PFSK-1 (cell line): ENCODE measurements around the gene TRUB1.

Experiments used
- FOXP2 ChIP-seq: optimal IDR thresholded peaks from 2 replicates; pipeline ENCODE3; 2011; ENCODE audit warnings: borderline replicate concordance, control low read depth, inconsistent platforms; ENCODE audit not compliant: insufficient read depth; ENCODE audit errors: extremely low read length, extremely low read depth
- POLR2AphosphoS5 ChIP-seq: IDR thresholded peaks from 2 replicates; pipeline ENCODE4 v1.6.1; 2012; ENCODE audit warnings: low read depth, mild to moderate bottlenecking, control low read depth, low read length, moderate library complexity
- REST ChIP-seq, 2 experiments: IDR thresholded peaks; 2 replicates each; pipeline versions ENCODE4 v1.6.1 to v1.8.0; 2011 to 2012; ENCODE audit warnings: low read depth in 2 of 2, low read length in 2 of 2, control low read depth in 1 of 2, inconsistent platforms in 1 of 2, mild to moderate bottlenecking in 1 of 2, moderate library complexity in 1 of 2; ENCODE audit not compliant: insufficient read depth in 1 of 2
- SIN3A ChIP-seq: IDR thresholded peaks from 2 replicates; pipeline ENCODE4 v1.6.1; 2012; ENCODE audit warnings: mild to moderate bottlenecking, low read length, moderate library complexity, borderline replicate concordance; ENCODE audit not compliant: insufficient read depth
- TAF1 ChIP-seq: IDR thresholded peaks from 2 replicates; pipeline ENCODE4 v1.6.1; 2012; ENCODE audit warnings: low read length, control low read depth, borderline replicate concordance; ENCODE audit not compliant: insufficient read depth

DNA sequence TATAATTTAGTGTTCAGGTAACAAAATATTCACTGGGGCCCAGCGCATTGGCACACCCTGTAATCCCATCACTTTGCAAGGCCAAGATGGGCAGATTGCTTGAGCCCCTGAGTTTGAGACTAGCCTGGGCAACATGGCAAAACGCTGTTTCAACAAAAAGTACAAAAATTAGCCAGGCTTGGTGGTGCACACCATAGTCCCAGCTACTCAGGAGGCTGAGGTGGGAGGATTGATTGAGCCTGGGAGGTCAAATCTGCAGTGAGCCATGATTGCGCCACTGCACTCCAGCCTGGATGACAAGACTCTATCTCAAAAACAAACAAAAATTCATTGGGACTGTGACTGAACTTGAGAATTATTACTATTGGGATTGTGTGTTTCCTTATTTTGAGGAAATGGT is 40.4 kb upstream of the TRUB1 start:
- no peak for TF ChIP-seq SIN3A
- no peak for TF ChIP-seq REST (IDR thresholded peaks at IDR 0.05; ENCODE audit: insufficient read depth in 1 of 2, low read depth in 2 of 2, low read length in 2 of 2)
- no peak for TF ChIP-seq POLR2AphosphoS5
- TF ChIP-seq TAF1: no peak
- no peak for TF ChIP-seq FOXP2
